Spleen (tissue), 11 donors: ENCODE data around the gene RPUSD1. TPM values are rescaled to one million over a fixed set of nuclear protein-coding genes. Genes with fewer than 3 reads are reported as not detected.

Experiments used
- DNase-seq: peaks from one replicate; pipeline ENCODE4 v3.0.0-alpha.2; 2020
- H3K27ac ChIP-seq, 8 donors: fragments of 200-600 bp; sonication (generic) in 7 of 8; 1 replicate in 4 of 8; 2 replicates in 4 of 8; pipeline versions ENCODE4 v1.5.0 to v1.8.0; 2016 to 2021; ENCODE audit warnings: inconsistent platforms in 4 of 8, mild to moderate bottlenecking in 4 of 8, moderate library complexity in 1 of 8
- H3K27me3 ChIP-seq, 7 donors: fragments of 200-600 bp; sonication (generic) in 6 of 7; replicated peaks in 1 of 7; 1 replicate in 4 of 7; 2 replicates in 3 of 7; pipeline versions ENCODE4 v1.5.0 to v1.8.0; 2016 to 2021; ENCODE audit warnings: inconsistent platforms in 3 of 7, mild to moderate bottlenecking in 1 of 7
- H3K36me3 ChIP-seq, 6 donors: fragments of 200-600 bp; sonication (generic) in 5 of 6; 1 replicate in 4 of 6; 2 replicates in 2 of 6; pipeline versions ENCODE4 v1.5.0 to v1.8.0; 2016 to 2021; ENCODE audit warnings: inconsistent platforms in 2 of 6
- H3K4me1 ChIP-seq, 6 donors: fragments of 200-600 bp; sonication (generic) in 5 of 6; 1 replicate in 3 of 6; 2 replicates in 3 of 6; pipeline versions ENCODE4 v1.5.0 to v1.8.0; 2016 to 2021; ENCODE audit warnings: inconsistent platforms in 3 of 6
- H3K4me3 ChIP-seq, 8 donors: fragments of 200-600 bp; sonication (generic) in 7 of 8; 1 replicate in 4 of 8; 2 replicates in 4 of 8; pipeline versions ENCODE4 v1.5.0 to v1.8.0; 2016 to 2021; ENCODE audit warnings: inconsistent platforms in 4 of 8, mild to moderate bottlenecking in 4 of 8, moderate library complexity in 2 of 8
- H3K9me3 ChIP-seq, 8 donors: fragments of 200-600 bp; sonication (generic) in 7 of 8; 1 replicate in 4 of 8; 2 replicates in 4 of 8; pipeline versions ENCODE4 v1.5.0 to v1.8.0; 2016 to 2021; ENCODE audit warnings: inconsistent platforms in 4 of 8
- POLR2A ChIP-seq, 3 donors: fragments of 450-650 bp; IDR thresholded peaks; one replicate each; pipeline ENCODE4 v1.5.1; 2017; ENCODE audit warnings: antibody characterized with exemption in 3 of 3, mild to moderate bottlenecking in 1 of 3
- POLR2AphosphoS5 ChIP-seq, 3 donors: sonication (generic); formaldehyde crosslinking; IDR thresholded peaks; one replicate each; pipeline ENCODE4 v1.5.1; 2017; ENCODE audit warnings: antibody characterized with exemption in 3 of 3
- WGBS, 5 donors: extraction: QIAGEN DNeasy Blood & Tissue Kit in 3 of 5; methylation state at CpG; one replicate each; pipeline versions ENCODE4 v1.1.5 to v1.1.7; 2013 to 2018; 5-methylcytosine and 5-hydroxymethylcytosine counted together
- intact Hi-C: fragments of 100-400 bp; cut with DNase I; formaldehyde crosslinking; loops from one replicate; pipeline ENCODE4 v1.15.0; 2023; ENCODE audit warnings: low total_unique reads
- polyA plus RNA-seq, 3 donors: library from polyadenylated mRNA; stranded (reverse); fragments of 200-250 nt; gene quantifications; one replicate each; pipeline ENCODE4 v1.2.1, GENCODE V29; 2013
- total RNA-seq, 7 donors: library from RNA; depleted of rRNA in 3 of 7; stranded (reverse); fragments of >200 nt in 3 of 7; fragmentation: NEBNext Ultra II Directional in 4 of 7; extraction: Animal tissue kit (Norgen Biotek cat#: 25700) in 4 of 7; gene quantifications; one replicate each; pipeline versions ENCODE4 v1.1.0 to v1.2.1, GENCODE V29; 2016 to 2021
- TF ChIP-seq, protein P1 (sequence below), 11 experiments: fragments of 200-600 bp in 7 of 11; fragments of 450-650 bp in 4 of 11; sonication (generic) in 4 of 11; IDR thresholded peaks in 8 of 11; conservative IDR thresholded peaks in 3 of 11; 1 replicate in 7 of 11; 2 replicates in 4 of 11; pipeline versions ENCODE4 v1.4.0 to v1.8.0; 2016 to 2021; ENCODE audit warnings: antibody characterized with exemption in 11 of 11, inconsistent platforms in 4 of 11, mild to moderate bottlenecking in 1 of 11
- donor health status: healthy with polysubstance abuse.
- donor health status: DM: no; HTN: no; CAD: no; lungs with moderate emphysema.
- donor health status: DM: no; HTN: no; CAD: no.
- donor health status: Bipolar disorder and iron deficiency.
- donor health status: healthy.
- donor health status: DM: no; HTN: no; CAD: no.
- donor health status: DM: yes; HTN: yes; CAD: no.

The RPUSD1 gene
- total and polyA plus RNA-seq, 10 donors: 17.9 to 34.2 (median 21.7) TPM

DNA sequence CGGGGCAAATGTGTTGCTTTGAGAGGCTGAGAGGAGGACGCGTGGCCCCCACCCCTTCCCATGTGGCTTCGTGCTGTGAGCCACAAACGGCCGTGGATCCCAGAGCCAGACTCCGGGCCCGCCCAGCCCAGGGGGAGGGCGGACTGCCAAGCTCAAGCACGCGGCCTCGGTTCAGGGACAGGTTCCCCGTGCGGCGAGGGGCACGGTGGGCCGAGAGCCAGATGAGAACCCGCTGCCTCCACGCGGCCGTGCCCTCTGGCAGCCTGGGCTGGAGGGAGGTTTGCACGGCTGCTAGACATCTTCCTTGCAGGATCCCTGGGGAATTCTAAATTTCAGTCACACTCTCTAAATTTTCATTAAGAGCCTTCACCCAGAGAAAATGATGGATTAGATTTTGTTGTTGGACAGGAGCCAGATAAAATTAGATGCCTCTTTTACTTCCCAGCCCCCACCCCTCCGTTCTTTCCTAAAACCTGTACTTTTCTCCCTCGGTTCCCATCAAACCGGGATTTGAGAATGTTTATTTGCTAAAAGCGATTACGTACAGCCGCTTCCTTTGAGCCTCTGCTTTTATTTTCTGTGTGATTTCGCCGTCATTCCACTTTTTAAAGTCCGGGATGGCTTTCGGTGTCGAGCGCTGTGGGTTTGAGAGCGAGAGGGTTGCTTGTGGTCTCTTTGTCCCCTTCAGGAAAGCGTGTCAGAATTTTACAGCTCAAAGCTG lies 37.3 kb upstream of the RPUSD1 start:
- WGBS, 5 donors: 46 to 78% (median 62%) methylated on average over 24 to 36 of the region's 36 CpGs
- no peak overlapping the region for H3K4me3 ChIP-seq

DNA sequence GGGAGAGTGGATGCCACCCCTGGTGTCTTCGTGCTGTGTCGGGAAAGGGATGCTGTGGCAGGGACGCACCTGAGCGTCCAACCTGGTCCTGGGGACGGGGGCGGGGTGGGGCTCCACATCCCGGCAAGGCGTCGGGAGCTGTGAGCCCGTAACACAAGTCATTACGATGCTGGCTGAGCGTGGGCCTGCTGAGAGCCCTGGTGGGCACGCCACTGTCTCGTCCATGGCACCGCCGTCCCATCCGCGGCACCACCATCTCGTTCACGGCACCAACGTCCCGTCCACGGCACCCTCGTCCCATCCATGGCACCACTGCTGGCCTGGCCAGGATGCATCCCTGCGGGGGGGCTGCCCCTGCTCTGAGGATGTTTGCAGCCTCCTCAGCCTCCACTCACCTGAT lies 36.4 kb upstream of the RPUSD1 start:
- intact Hi-C loops: no loop called here
- Histone ChIP-seq H3K27ac (no peak overlapping the region), H3K4me1 (peaks cover 0 to 19% (median 6%) of the 10 kb centered on the region in 6 donors), H3K27me3 (peaks cover 0 to 82% (median 8%) of the 10 kb centered on the region in 7 donors), H3K4me3 (no peak overlapping the region), H3K9me3 (no peaks in the 10 kb centered on the region), H3K36me3 (no peaks in the 10 kb centered on the region)
- TF ChIP-seq, protein P1, sequence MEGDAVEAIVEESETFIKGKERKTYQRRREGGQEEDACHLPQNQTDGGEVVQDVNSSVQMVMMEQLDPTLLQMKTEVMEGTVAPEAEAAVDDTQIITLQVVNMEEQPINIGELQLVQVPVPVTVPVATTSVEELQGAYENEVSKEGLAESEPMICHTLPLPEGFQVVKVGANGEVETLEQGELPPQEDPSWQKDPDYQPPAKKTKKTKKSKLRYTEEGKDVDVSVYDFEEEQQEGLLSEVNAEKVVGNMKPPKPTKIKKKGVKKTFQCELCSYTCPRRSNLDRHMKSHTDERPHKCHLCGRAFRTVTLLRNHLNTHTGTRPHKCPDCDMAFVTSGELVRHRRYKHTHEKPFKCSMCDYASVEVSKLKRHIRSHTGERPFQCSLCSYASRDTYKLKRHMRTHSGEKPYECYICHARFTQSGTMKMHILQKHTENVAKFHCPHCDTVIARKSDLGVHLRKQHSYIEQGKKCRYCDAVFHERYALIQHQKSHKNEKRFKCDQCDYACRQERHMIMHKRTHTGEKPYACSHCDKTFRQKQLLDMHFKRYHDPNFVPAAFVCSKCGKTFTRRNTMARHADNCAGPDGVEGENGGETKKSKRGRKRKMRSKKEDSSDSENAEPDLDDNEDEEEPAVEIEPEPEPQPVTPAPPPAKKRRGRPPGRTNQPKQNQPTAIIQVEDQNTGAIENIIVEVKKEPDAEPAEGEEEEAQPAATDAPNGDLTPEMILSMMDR (IDR thresholded peaks at IDR 0.05 in 8 of 11, conservative IDR thresholded peaks at IDR 0.05 in 3 of 11): no peak
- TF ChIP-seq POLR2AphosphoS5 (IDR thresholded peaks at IDR 0.05): no peak
- no peak for TF ChIP-seq POLR2A (IDR thresholded peaks at IDR 0.05)
- DNase-seq: no peak
- 87 to 92% (median 92%) methylated on average over 25 of the region's 25 CpGs for WGBS, 5 donors

More for the DNA sequence above, 37.3 kb upstream of the RPUSD1 start:
- TF ChIP-seq POLR2AphosphoS5 (IDR thresholded peaks at IDR 0.05): peak in 2 of 3 donors; percentile 75 to 79
- TF ChIP-seq, protein P1 (IDR thresholded peaks at IDR 0.05 in 8 of 11, conservative IDR thresholded peaks at IDR 0.05 in 3 of 11): no peak
- TF ChIP-seq POLR2A (IDR thresholded peaks at IDR 0.05): no peak
- intact Hi-C loops: no loop called here
- H3K4me1 ChIP-seq: peaks cover 0 to 16% (median 6%) of the 10 kb centered on the region in 6 donors
- no peak for DNase-seq
- no peak overlapping the region for H3K27ac ChIP-seq
- H3K27me3 ChIP-seq: peaks cover 0 to 82% (median 7%) of the 10 kb centered on the region in 7 donors
- no peaks in the 10 kb centered on the region for H3K9me3 ChIP-seq
- no peaks in the 10 kb centered on the region for H3K36me3 ChIP-seq

- 85 to 92% (median 91%) methylated on average over 12 to 22 of the region's 22 CpGs for WGBS, 5 donors
- Histone ChIP-seq H3K4me1 (peaks cover 0 to 20% (median 6%) of the 10 kb centered on the region in 6 donors), H3K4me3 (no peak overlapping the region), H3K36me3 (no peaks in the 10 kb centered on the region), H3K27ac (no peak overlapping the region), H3K27me3 (peaks cover 0 to 82% (median 12%) of the 10 kb centered on the region in 7 donors), H3K9me3 (no peaks in the 10 kb centered on the region)
- no peak for DNase-seq
- TF ChIP-seq POLR2A (IDR thresholded peaks at IDR 0.05) (no peak), POLR2AphosphoS5 (IDR thresholded peaks at IDR 0.05) (no peak)
- TF ChIP-seq, protein P1 (IDR thresholded peaks at IDR 0.05 in 8 of 11, conservative IDR thresholded peaks at IDR 0.05 in 3 of 11): no peak
- intact Hi-C loops: no loop called here
Measured at GRCh38 chr16:824194-824593, 36.0 kb upstream of the RPUSD1 start.

GRCh38 chr16:822909-823297 lies 34.7 kb upstream of the RPUSD1 start:
- Histone ChIP-seq H3K9me3 (no peaks in the 10 kb centered on the region), H3K4me3 (no peak overlapping the region), H3K4me1 (peaks cover 0 to 20% (median 6%) of the 10 kb centered on the region in 6 donors), H3K27ac (no peak overlapping the region), H3K36me3 (no peaks in the 10 kb centered on the region), H3K27me3 (peaks cover 0 to 91% (median 22%) of the 10 kb centered on the region in 7 donors)
- DNase-seq: no peak
- 80 to 94% (median 87%) methylated on average over 9 of the region's 9 CpGs for WGBS, 5 donors
- TF ChIP-seq POLR2A (IDR thresholded peaks at IDR 0.05) (no peak), POLR2AphosphoS5 (IDR thresholded peaks at IDR 0.05) (no peak)
- TF ChIP-seq, protein P1 (IDR thresholded peaks at IDR 0.05 in 8 of 11, conservative IDR thresholded peaks at IDR 0.05 in 3 of 11): no peak
- intact Hi-C loops: no loop called here
